Stomach (tissue), 4 donors: ENCODE data around the gene DNAJB5.

Experiments used
- EP300 ChIP-seq: sonication (generic); formaldehyde crosslinking; IDR thresholded peaks from one replicate; pipeline ENCODE4 v1.6.1; 2017; ENCODE audit warnings: antibody characterized with exemption
- POLR2A ChIP-seq, 4 donors: fragments of 450-650 bp; IDR thresholded peaks; one replicate each; pipeline ENCODE4 v1.6.1; 2016; ENCODE audit warnings: antibody characterized with exemption in 4 of 4, control low read depth in 2 of 4, mild to moderate bottlenecking in 1 of 4, moderate library complexity in 1 of 4
- TF ChIP-seq, protein P1 (sequence below), 7 experiments: fragments of 450-650 bp in 4 of 7; fragments of 200-600 bp in 3 of 7; sonication (generic) in 3 of 7; IDR thresholded peaks; one replicate each; pipeline ENCODE4 v1.5.1; 2016 to 2019; ENCODE audit warnings: antibody characterized with exemption in 7 of 7, control low read depth in 2 of 7, mild to moderate bottlenecking in 1 of 7

DNA sequence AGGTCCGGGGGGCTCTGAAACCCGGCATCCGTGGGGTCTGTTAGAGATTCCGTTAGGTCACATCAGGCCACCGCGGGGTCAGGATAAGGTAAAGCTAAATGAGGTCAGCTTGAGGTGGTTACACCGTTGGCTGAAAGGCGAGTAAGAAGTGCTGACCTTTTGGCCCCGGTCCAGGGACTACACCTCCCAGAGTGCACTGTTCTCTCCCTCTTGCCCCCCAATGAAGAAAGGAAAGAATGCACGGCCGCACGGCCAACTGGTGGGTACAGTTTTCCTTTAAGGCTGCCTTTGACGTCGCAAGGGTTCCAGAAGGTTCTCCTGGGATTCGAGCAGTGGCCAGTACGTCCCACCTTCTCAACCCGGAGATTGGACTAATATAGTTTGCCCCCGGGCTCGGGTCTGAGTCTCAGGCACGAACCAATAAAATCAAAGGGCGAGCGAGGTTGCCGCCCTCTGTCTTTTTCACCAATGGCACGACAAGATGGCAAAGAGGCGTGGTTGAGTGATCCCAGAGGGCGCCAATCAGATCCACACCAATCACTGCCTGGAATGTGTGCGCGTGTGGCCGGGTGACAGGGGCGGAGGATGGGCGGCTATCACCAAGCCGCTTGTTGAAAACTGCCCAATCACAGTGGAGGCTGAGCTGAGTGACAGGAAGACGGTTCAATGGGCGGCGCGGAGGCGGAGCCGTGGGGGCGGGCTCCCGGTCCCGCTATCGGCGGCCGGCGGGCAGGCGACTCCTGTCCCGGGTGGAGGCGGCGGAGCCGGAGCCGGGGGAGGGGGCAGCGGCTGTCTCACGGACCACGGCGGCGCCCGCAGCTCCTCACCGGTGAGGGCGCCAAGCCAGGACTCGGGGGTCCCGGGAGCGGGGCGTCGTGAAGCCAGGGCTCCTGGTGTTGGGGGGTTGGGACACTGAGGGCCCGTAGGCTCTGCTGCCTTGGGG lies at the start of gene DNAJB5:
- TF ChIP-seq, protein P1, sequence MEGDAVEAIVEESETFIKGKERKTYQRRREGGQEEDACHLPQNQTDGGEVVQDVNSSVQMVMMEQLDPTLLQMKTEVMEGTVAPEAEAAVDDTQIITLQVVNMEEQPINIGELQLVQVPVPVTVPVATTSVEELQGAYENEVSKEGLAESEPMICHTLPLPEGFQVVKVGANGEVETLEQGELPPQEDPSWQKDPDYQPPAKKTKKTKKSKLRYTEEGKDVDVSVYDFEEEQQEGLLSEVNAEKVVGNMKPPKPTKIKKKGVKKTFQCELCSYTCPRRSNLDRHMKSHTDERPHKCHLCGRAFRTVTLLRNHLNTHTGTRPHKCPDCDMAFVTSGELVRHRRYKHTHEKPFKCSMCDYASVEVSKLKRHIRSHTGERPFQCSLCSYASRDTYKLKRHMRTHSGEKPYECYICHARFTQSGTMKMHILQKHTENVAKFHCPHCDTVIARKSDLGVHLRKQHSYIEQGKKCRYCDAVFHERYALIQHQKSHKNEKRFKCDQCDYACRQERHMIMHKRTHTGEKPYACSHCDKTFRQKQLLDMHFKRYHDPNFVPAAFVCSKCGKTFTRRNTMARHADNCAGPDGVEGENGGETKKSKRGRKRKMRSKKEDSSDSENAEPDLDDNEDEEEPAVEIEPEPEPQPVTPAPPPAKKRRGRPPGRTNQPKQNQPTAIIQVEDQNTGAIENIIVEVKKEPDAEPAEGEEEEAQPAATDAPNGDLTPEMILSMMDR (IDR thresholded peaks at IDR 0.05): no peak
- TF ChIP-seq EP300 (peak; percentile 60), POLR2A (IDR thresholded peaks at IDR 0.05) (peak in 2 of 4 donors; percentile 20 to 54)
